Stimulated activated CD8-positive, alpha-beta memory T cell treated with anti-CD3 and anti-CD28 coated beads, Interleukin-4, amount 100 ng/mL, for 4 hours (primary cell): ENCODE results near the gene PLEKHJ1.
A peak's percentile ranks its signal among the peaks of the same experiment; 100 is the strongest.

ENCODE experiments used
- DNase-seq, 2 donors: peaks; one replicate each; pipeline ENCODE4 v3.0.0-alpha.2; 2020; ENCODE audit warnings: low read depth in 2 of 2, low spot score in 1 of 2

PLEKHJ1 gene

GRCh38 chr19:2223959-2224358, 12.2 kb downstream of the PLEKHJ1 start:
- DNase-seq, result no peak

- DNase-seq, result no peak
These were observed 12.7 kb downstream of the PLEKHJ1 start for GRCh38 chr19:2223391-2223790.

- DNase-seq, result no peak
These were observed 14.2 kb downstream of the PLEKHJ1 start for GRCh38 chr19:2221918-2222317.

- DNase-seq, result no peak
These were observed 14.8 kb downstream of the PLEKHJ1 start for GRCh38 chr19:2221250-2221831.

- no peak for DNase-seq
These were observed 16.4 kb downstream of the PLEKHJ1 start for GRCh38 chr19:2219726-2220125.

- no peak for DNase-seq
These were observed 18.5 kb downstream of the PLEKHJ1 start for GRCh38 chr19:2217591-2217990.

- DNase-seq, result no peak
These were observed 19.5 kb downstream of the PLEKHJ1 start for GRCh38 chr19:2216361-2217225.

GRCh38 chr19:2215281-2215751, 20.8 kb downstream of the PLEKHJ1 start:
- no peak for DNase-seq

- no peak for DNase-seq
These were observed 21.9 kb downstream of the PLEKHJ1 start for GRCh38 chr19:2214251-2214650.

- DNase-seq, result no peak
These were observed 22.3 kb downstream of the PLEKHJ1 start for GRCh38 chr19:2213799-2214198.

GRCh38 chr19:2212861-2213711, 23.0 kb downstream of the PLEKHJ1 start:
- DNase-seq, result no peak

GRCh38 chr19:2210987-2211740, 25.0 kb downstream of the PLEKHJ1 start:
- no peak for DNase-seq

- no peak for DNase-seq
These were observed 25.9 kb downstream of the PLEKHJ1 start for GRCh38 chr19:2210206-2210605.

- no peak for DNase-seq
These were observed 26.7 kb downstream of the PLEKHJ1 start for GRCh38 chr19:2209408-2209807.

GRCh38 chr19:2208975-2209374, 27.2 kb downstream of the PLEKHJ1 start:
- DNase-seq, result no peak

GRCh38 chr19:2207991-2208860, 27.9 kb downstream of the PLEKHJ1 start:
- peak in 1 of 2 donors; percentile 14 for DNase-seq

- DNase-seq, result no peak
These were observed 29.1 kb downstream of the PLEKHJ1 start for GRCh38 chr19:2207008-2207407.

- no peak for DNase-seq
These were observed 33.8 kb downstream of the PLEKHJ1 start for GRCh38 chr19:2202366-2202765.

- no peak for DNase-seq
These were observed 34.5 kb downstream of the PLEKHJ1 start for GRCh38 chr19:2201473-2202148.
